ENCODE data around the gene ADAM33. TPM values are rescaled to one million over a fixed set of nuclear protein-coding genes. Genes with fewer than 3 reads are reported as not detected.

The ADAM33 gene
- total and polyA plus RNA-seq, 2 experiments from 2014 or later: 0.45 to 1.3 TPM

GRCh38 chr20:3658716-3659491, 22.9 kb downstream of the ADAM33 start:
- no peak for TF ChIP-seq CTCF (IDR thresholded peaks at IDR 0.05; ENCODE audit: low read depth, low read length)
- DNase-seq (ENCODE audit: low read depth in 1 of 2, low spot score in 1 of 2): no peak
- H3K9me3 ChIP-seq (ENCODE audit: low read depth): no peaks in the 10 kb centered on the region
- H3K4me3 ChIP-seq: no peak overlapping the region
- H3K36me3 ChIP-seq: no peaks in the 10 kb centered on the region
- peaks cover 49% of the 10 kb centered on the region for H3K27me3 ChIP-seq
- no peak overlapping the region for H3K27ac ChIP-seq
- peaks cover 3% of the 10 kb centered on the region for H3K4me1 ChIP-seq (ENCODE audit: low read depth)

- H3K27me3 ChIP-seq: peaks cover 42% of the 10 kb centered on the region
- no peaks in the 10 kb centered on the region for H3K9me3 ChIP-seq (ENCODE audit: low read depth)
- H3K4me1 ChIP-seq (ENCODE audit: low read depth): peaks cover 6% of the 10 kb centered on the region
- TF ChIP-seq CTCF (IDR thresholded peaks at IDR 0.05; ENCODE audit: low read depth, low read length): no peak
- no peak overlapping the region for H3K27ac ChIP-seq
- H3K36me3 ChIP-seq: no peaks in the 10 kb centered on the region
- H3K4me3 ChIP-seq: no peak overlapping the region
- DNase-seq (ENCODE audit: low read depth in 1 of 2, low spot score in 1 of 2): no peak
These were observed 23.6 kb downstream of the ADAM33 start for GRCh38 chr20:3658019-3658715.

- H3K36me3 ChIP-seq: no peaks in the 10 kb centered on the region
- H3K27me3 ChIP-seq: peaks cover 11% of the 10 kb centered on the region
- H3K4me3 ChIP-seq: no peak overlapping the region
- no peak for TF ChIP-seq CTCF (IDR thresholded peaks at IDR 0.05; ENCODE audit: low read depth, low read length)
- H3K27ac ChIP-seq: no peak overlapping the region
- no peaks in the 10 kb centered on the region for H3K9me3 ChIP-seq (ENCODE audit: low read depth)
- DNase-seq (ENCODE audit: low read depth in 1 of 2, low spot score in 1 of 2): no peak
- H3K4me1 ChIP-seq (ENCODE audit: low read depth): peaks cover 6% of the 10 kb centered on the region
These were observed 26.7 kb downstream of the ADAM33 start for GRCh38 chr20:3655131-3655405.

GRCh38 chr20:3654326-3655130, 27.3 kb downstream of the ADAM33 start:
- Histone ChIP-seq H3K36me3 (peaks cover 4% of the 10 kb centered on the region), H3K4me1 (ENCODE audit: low read depth) (peaks cover 6% of the 10 kb centered on the region), H3K27me3 (peaks cover 6% of the 10 kb centered on the region), H3K27ac (no peak overlapping the region), H3K4me3 (no peak overlapping the region), H3K9me3 (ENCODE audit: low read depth) (no peaks in the 10 kb centered on the region)
- DNase-seq (ENCODE audit: low read depth in 1 of 2, low spot score in 1 of 2): no peak
- no peak for TF ChIP-seq CTCF (IDR thresholded peaks at IDR 0.05; ENCODE audit: low read depth, low read length)

- Histone ChIP-seq H3K27ac (no peak overlapping the region), H3K27me3 (peaks cover under 1% of the 10 kb centered on the region), H3K36me3 (peaks cover 5% of the 10 kb centered on the region), H3K9me3 (ENCODE audit: low read depth) (no peaks in the 10 kb centered on the region), H3K4me1 (ENCODE audit: low read depth) (peaks cover 6% of the 10 kb centered on the region), H3K4me3 (no peak overlapping the region)
- TF ChIP-seq CTCF (IDR thresholded peaks at IDR 0.05; ENCODE audit: low read depth, low read length): no peak
- no peak for DNase-seq (ENCODE audit: low read depth in 1 of 2, low spot score in 1 of 2)
These were observed 27.9 kb downstream of the ADAM33 start for GRCh38 chr20:3653921-3654320.
